K562 (cell line): ENCODE measurements around the gene CTNNBL1. TPM values are rescaled to one million over a fixed set of nuclear protein-coding genes. Genes with fewer than 3 reads are reported as not detected.
A peak's percentile ranks its signal among the peaks of the same experiment; 100 is the strongest.

ENCODE experiments used
- CHD7 ChIP-seq: fragments of 200-600 bp; sonication (generic); IDR thresholded peaks from one replicate; pipeline ENCODE4 v1.6.1; 2012; ENCODE audit warnings: mild to moderate bottlenecking, low read depth, low read length, inconsistent platforms
- E4F1 ChIP-seq: fragments of 250-450 bp; sonication (Bioruptor Pico); IDR thresholded peaks from 2 replicates; pipeline ENCODE4 v1.5.0; 2021; ENCODE audit warnings: mild to moderate bottlenecking, borderline replicate concordance
- FOXK2 ChIP-seq, 2 experiments: fragments of 450-650 bp; IDR thresholded peaks in 1 of 2; conservative IDR thresholded peaks in 1 of 2; 2 replicates each; pipeline ENCODE4 v1.6.1; 2016; ENCODE audit warnings: low read depth in 2 of 2, mild to moderate bottlenecking in 1 of 2
- IRF2 ChIP-seq: sonication (generic); formaldehyde crosslinking; IDR thresholded peaks from 2 replicates; pipeline ENCODE4 v1.8.1; 2022; ENCODE audit warnings: mild to moderate bottlenecking, missing genetic modification reagents
- NFE2 ChIP-seq: IDR thresholded peaks from 2 replicates; pipeline ENCODE4 v1.6.1; 2014; ENCODE audit warnings: antibody characterized with exemption, low read depth
- SIX5 ChIP-seq, 2 experiments: IDR thresholded peaks; 2 replicates each; pipeline ENCODE4 v1.6.1; 2011; ENCODE audit warnings: low read length in 2 of 2, borderline replicate concordance in 1 of 2, low read depth in 1 of 2, mild to moderate bottlenecking in 1 of 2, moderate library complexity in 1 of 2; ENCODE audit not compliant: insufficient read depth in 1 of 2
- SRSF1 ChIP-seq: fragments of 200-400 bp; formaldehyde crosslinking; IDR thresholded peaks from 2 replicates; pipeline ENCODE4 v1.6.1; 2017; ENCODE audit warnings: mild to moderate bottlenecking, low read depth, low read length, moderate library complexity
- TAF9B ChIP-seq: fragments of 450-650 bp; IDR thresholded peaks from 2 replicates; pipeline ENCODE4 v1.6.1; 2018; ENCODE audit warnings: mild to moderate bottlenecking; ENCODE audit not compliant: partially characterized antibody
- ZNF589 ChIP-seq: fragments of 200-800 bp; sonication (Bioruptor generic); IDR thresholded peaks from 2 replicates; pipeline ENCODE4 v1.6.1; 2016; ENCODE audit warnings: low read depth, missing genetic modification characterization, missing compliant biosample characterization
- ZNF644 ChIP-seq: fragments of 200-800 bp; sonication (Bioruptor generic); IDR thresholded peaks from 2 replicates; pipeline ENCODE4 v1.6.1; 2016; ENCODE audit warnings: low read depth, missing genetic modification characterization, missing compliant biosample characterization
- polyA plus RNA-seq, 8 experiments: library from polyadenylated mRNA; depleted of rRNA in 4 of 8; stranded (reverse) in 5 of 8; unstranded in 3 of 8; fragments of >200 nt; fragmentation: Nextera tagmentation in 2 of 8; fragmentation: Illumina TruSeq in 1 of 8; extraction: Ambion mirVana in 2 of 8; extraction: Trizol in 1 of 8; gene quantifications; 2 replicates each; pipeline versions ENCODE4 v1.2.1 to v1.2.3, GENCODE V29; 2011 to 2014; ENCODE audit warnings: inconsistent platforms in 1 of 8, missing spikeins in 1 of 8
- total RNA-seq, 7 experiments: library from RNA; depleted of rRNA in 6 of 7; stranded (reverse); fragments of >200 nt in 6 of 7; fragmentation: Illumina TruSeq in 2 of 7; extraction: Trizol in 2 of 7; gene quantifications; 2 replicates each; pipeline versions ENCODE4 v1.2.1 to v1.2.3, GENCODE V29; 2011 to 2021; ENCODE audit warnings: low replicate concordance in 1 of 7
- TF ChIP-seq, protein P1 (sequence below): sonication (generic); formaldehyde crosslinking; IDR thresholded peaks from 2 replicates; pipeline ENCODE4 v1.9.0; 2022; ENCODE audit warnings: mild to moderate bottlenecking, missing genetic modification reagents

CTNNBL1 gene
- total and polyA plus RNA-seq, 9 of the 15 experiments (the other 6 are each of a cell fraction or from before 2014, with no cell fraction given): 32.4 to 85.6 (median 43.6) TPM

GRCh38 chr20:37693635-37694626 lies at the start of gene CTNNBL1 (continued):
- TF ChIP-seq CHD7 (no peak), ZNF589 (CRISPR knock-in tag) (no peak), SRSF1 (no peak), SIX5 (IDR thresholded peaks at IDR 0.05; ENCODE audit: borderline replicate concordance in 1 of 2, insufficient read depth in 1 of 2, low read depth in 1 of 2, low read length in 2 of 2) (peak; percentile 43 to 46; a peak in 2 of 4 replicates), E4F1 (CRISPR knock-in tag) (peak; percentile 99), IRF2 (CRISPR knock-in tag) (no peak), ZNF644 (no peak), TAF9B (no peak), NFE2 (0 out of 2 replicates have a peak, but pooled peaks have one; percentile 5), FOXK2 (conservative IDR thresholded peaks at IDR 0.05 in 1 of 2, IDR thresholded peaks at IDR 0.05 in 1 of 2; ENCODE audit: low read depth in 2 of 2) (peak; percentile 73 to 75; a peak in 3 of 4 replicates)
- TF ChIP-seq, protein P1, sequence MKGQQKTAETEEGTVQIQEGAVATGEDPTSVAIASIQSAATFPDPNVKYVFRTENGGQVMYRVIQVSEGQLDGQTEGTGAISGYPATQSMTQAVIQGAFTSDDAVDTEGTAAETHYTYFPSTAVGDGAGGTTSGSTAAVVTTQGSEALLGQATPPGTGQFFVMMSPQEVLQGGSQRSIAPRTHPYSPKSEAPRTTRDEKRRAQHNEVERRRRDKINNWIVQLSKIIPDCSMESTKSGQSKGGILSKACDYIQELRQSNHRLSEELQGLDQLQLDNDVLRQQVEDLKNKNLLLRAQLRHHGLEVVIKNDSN (CRISPR knock-in tag): no peak
